ENCODE results near the gene SPOPL. TPM values are rescaled to one million over a fixed set of nuclear protein-coding genes. Genes with fewer than 3 reads are reported as not detected.

The SPOPL gene
- total RNA-seq, 1 donor from 2014 or later = 19.4 TPM

DNA sequence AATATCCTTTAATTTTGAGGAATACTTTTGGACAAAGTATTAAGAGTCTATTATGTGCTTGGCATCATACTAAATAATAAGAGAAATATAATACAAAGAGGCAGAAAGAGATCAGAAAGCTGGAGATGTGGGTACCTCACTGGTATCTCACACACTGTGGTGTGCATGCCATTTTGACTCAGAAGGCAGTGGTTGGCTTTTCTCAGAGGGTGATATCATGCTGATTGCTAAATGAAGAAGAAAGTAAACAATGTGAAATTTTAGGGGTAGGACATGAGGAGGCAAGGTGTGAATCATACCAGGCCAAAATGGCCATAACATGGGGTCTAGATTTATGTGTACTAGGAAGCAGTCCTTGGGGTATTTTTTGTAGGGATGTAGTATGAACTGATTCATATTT, 16.6 kb upstream of the SPOPL start:
- H3K36me3 Mint-ChIP-seq (ENCODE audit: unreplicated experiment) = no peaks in the 10 kb centered on the region
- DNase-seq = no peak
- no peaks in the 10 kb centered on the region for H3K4me1 Mint-ChIP-seq (ENCODE audit: low read depth, unreplicated experiment)
- TF ChIP-seq, protein P1, sequence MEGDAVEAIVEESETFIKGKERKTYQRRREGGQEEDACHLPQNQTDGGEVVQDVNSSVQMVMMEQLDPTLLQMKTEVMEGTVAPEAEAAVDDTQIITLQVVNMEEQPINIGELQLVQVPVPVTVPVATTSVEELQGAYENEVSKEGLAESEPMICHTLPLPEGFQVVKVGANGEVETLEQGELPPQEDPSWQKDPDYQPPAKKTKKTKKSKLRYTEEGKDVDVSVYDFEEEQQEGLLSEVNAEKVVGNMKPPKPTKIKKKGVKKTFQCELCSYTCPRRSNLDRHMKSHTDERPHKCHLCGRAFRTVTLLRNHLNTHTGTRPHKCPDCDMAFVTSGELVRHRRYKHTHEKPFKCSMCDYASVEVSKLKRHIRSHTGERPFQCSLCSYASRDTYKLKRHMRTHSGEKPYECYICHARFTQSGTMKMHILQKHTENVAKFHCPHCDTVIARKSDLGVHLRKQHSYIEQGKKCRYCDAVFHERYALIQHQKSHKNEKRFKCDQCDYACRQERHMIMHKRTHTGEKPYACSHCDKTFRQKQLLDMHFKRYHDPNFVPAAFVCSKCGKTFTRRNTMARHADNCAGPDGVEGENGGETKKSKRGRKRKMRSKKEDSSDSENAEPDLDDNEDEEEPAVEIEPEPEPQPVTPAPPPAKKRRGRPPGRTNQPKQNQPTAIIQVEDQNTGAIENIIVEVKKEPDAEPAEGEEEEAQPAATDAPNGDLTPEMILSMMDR (IDR thresholded peaks at IDR 0.05; ENCODE audit: partially characterized antibody, unreplicated experiment) = no peak
- no peaks in the 10 kb centered on the region for H3K27me3 Mint-ChIP-seq (ENCODE audit: unreplicated experiment)
- no peak overlapping the region for H3K27ac Mint-ChIP-seq (ENCODE audit: unreplicated experiment)
- H3K4me3 Mint-ChIP-seq (ENCODE audit: unreplicated experiment) = no peak overlapping the region
- no peaks in the 10 kb centered on the region for H3K9me3 Mint-ChIP-seq (ENCODE audit: unreplicated experiment)

DNA sequence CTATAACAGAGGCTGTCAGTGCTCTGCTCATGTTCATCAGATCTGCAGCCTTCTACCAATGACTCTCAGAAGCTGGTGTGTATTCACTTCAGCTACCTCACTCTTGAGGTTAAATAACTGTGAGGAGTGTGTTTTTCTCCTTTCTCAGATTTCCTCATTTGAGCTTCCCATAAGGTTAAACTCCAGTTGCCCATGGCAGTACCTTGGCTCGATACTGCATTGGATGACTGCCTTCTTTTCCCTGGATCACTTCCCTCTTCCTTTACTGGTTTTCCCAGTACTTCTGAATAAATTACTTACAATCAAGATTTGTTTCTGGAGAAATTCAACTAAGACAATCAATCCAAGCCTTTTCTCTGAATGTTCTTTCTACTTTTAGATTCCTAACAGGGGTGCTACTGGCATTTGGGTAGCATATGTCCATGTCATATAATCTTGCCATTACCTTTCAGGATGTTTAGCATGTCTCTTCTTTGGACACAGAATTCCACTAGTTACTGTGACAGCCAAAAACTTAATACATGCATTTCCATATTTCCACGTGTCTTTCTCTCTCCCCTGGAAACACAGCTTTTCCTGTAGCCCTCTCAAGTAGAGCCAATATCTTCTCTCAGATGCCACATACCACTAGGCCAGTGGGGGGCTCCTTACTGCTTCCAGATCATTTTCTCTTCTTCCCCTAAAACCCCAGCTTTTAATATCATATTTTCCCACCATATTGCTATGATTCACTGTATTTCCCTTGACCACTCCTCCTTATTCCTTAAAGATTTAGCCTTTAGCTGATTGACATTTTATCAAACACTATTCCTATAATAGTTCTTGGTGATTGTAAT, 15.0 kb upstream of the SPOPL start:
- Mint-ChIP-seq H3K4me3 (ENCODE audit: unreplicated experiment) (no peak overlapping the region), H3K27ac (ENCODE audit: unreplicated experiment) (no peak overlapping the region), H3K27me3 (ENCODE audit: unreplicated experiment) (no peaks in the 10 kb centered on the region), H3K4me1 (ENCODE audit: low read depth, unreplicated experiment) (no peaks in the 10 kb centered on the region), H3K9me3 (ENCODE audit: unreplicated experiment) (no peaks in the 10 kb centered on the region), H3K36me3 (ENCODE audit: unreplicated experiment) (no peaks in the 10 kb centered on the region)
- TF ChIP-seq, protein P1 (IDR thresholded peaks at IDR 0.05; ENCODE audit: partially characterized antibody, unreplicated experiment) = no peak
- DNase-seq = no peak

DNA sequence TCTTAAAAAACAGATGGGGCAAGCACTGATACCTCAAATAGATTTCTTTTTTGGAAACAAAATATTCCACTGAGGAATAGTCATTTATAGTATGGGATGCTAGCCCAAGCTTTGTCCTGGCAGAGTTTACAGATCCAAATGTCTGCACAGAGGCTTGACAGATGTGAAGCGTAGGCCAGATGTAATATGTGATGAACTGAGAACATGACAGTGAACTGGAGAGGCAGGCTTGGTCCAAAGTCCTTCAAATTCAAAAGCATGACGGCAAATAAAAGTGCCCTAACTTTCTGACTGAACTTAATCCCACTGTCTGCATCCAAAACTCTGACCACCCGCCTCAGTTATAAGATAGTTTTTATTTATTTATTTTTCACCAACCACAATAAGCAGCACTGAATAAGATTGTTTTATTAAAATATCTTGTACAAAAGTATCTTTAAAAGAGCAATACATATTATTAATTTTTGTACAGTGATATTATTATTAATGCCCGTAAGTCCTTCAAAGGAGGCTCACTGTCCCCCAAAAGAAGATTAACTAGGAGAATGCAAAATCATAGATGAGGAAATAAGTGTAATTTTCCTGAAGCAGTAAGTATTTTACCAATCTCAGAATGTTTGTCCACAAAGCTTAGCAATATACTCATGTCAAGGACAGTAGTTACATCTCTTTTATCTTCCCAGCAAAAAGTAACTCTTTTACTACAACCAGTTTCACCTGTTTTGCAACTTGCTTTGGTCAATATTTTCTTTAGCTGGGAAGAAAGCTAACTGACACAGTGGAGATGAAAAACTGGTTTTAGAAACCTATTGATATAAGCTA, 10.7 kb upstream of the SPOPL start:
- TF ChIP-seq, protein P1 (IDR thresholded peaks at IDR 0.05; ENCODE audit: partially characterized antibody, unreplicated experiment) = no peak
- no peaks in the 10 kb centered on the region for H3K9me3 Mint-ChIP-seq (ENCODE audit: unreplicated experiment)
- peaks cover 18% of the 10 kb centered on the region for H3K4me1 Mint-ChIP-seq (ENCODE audit: low read depth, unreplicated experiment)
- no peak overlapping the region for H3K27ac Mint-ChIP-seq (ENCODE audit: unreplicated experiment)
- H3K27me3 Mint-ChIP-seq (ENCODE audit: unreplicated experiment) = no peaks in the 10 kb centered on the region
- H3K4me3 Mint-ChIP-seq (ENCODE audit: unreplicated experiment) = no peak overlapping the region
- DNase-seq = no peak
- no peaks in the 10 kb centered on the region for H3K36me3 Mint-ChIP-seq (ENCODE audit: unreplicated experiment)

DNA sequence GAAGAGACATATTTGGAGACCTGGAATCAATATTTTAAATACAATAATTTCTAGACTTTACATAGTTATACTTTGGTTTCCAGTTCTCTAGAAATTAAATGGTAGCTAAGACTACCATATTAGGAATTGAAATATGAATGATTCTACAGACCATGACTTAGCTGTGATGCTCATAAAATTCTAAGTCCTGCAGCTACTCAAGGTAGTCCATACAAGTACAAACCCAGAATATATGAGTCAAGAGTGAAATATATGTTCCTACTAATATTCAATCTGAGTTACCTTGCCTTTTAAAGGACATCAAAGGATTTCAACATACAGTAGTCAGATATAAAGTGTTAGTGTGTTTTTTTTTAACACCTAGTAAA, 10.1 kb upstream of the SPOPL start:
- TF ChIP-seq, protein P1 (IDR thresholded peaks at IDR 0.05; ENCODE audit: partially characterized antibody, unreplicated experiment) = no peak

DNA sequence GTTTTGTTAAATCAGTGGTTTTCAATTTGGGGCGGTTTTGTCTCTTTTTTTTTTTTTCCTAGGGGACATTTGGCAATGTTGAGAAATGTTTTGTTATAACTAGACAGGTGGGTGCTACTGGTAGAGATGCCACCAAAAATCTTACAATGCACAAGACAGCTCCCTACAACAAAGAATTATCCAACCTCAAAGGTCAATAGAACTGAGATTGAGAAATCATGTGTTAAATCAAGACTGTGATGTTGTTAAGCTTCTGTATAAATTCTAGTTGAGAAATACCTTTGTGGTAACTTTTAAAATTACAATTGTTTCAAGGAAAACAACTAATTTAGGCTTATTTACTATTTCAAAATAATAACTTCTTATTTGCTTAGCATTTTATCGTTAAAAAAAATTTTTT, 9.4 kb upstream of the SPOPL start:
- H3K27me3 Mint-ChIP-seq (ENCODE audit: unreplicated experiment) = no peaks in the 10 kb centered on the region
- no peaks in the 10 kb centered on the region for H3K9me3 Mint-ChIP-seq (ENCODE audit: unreplicated experiment)
- TF ChIP-seq, protein P1 (IDR thresholded peaks at IDR 0.05; ENCODE audit: partially characterized antibody, unreplicated experiment) = no peak
- no peak overlapping the region for H3K27ac Mint-ChIP-seq (ENCODE audit: unreplicated experiment)
- no peaks in the 10 kb centered on the region for H3K36me3 Mint-ChIP-seq (ENCODE audit: unreplicated experiment)
- no peak for DNase-seq
- H3K4me3 Mint-ChIP-seq (ENCODE audit: unreplicated experiment) = no peak overlapping the region
- peaks cover 18% of the 10 kb centered on the region for H3K4me1 Mint-ChIP-seq (ENCODE audit: low read depth, unreplicated experiment)

More for the DNA sequence above, 10.1 kb upstream of the SPOPL start:
- Mint-ChIP-seq H3K27ac (ENCODE audit: unreplicated experiment) (no peak overlapping the region), H3K27me3 (ENCODE audit: unreplicated experiment) (no peaks in the 10 kb centered on the region), H3K4me3 (ENCODE audit: unreplicated experiment) (no peak overlapping the region), H3K9me3 (ENCODE audit: unreplicated experiment) (no peaks in the 10 kb centered on the region), H3K36me3 (ENCODE audit: unreplicated experiment) (no peaks in the 10 kb centered on the region), H3K4me1 (ENCODE audit: low read depth, unreplicated experiment) (peaks cover 18% of the 10 kb centered on the region)
- DNase-seq = no peak
